HEK293T (cell line): ENCODE results near the gene OGFOD2.
"Not testable (repeated sequence)": the region's sequence is repeated elsewhere in the genome, so short reads cannot be mapped to it uniquely, and the experiment has no call there.

Experiments used
- CTCF ChIA-PET: fragments of 350-600 bp; formaldehyde crosslinking; extraction: SDS; loops from one replicate; lab custom pipeline; 2021; ENCODE audit warnings: antibody characterized with exemption, inconsistent platforms; lab: Yijun Ruan, JAX
- POLR2A ChIA-PET: fragments of 350-600 bp; formaldehyde crosslinking; extraction: SDS; loops from one replicate; lab custom pipeline; 2020; ENCODE audit warnings: antibody characterized with exemption, inconsistent platforms; lab: Yijun Ruan, JAX
- DNase-seq: peaks from one replicate; pipeline ENCODE4 v3.0.0; 2012; ENCODE audit warnings: mixed read lengths; ENCODE audit errors: extremely low spot score
- ARNT ChIP-seq: fragments of 450-650 bp; IDR thresholded peaks from 2 replicates; pipeline ENCODE4 v1.6.1; 2017; ENCODE audit warnings: mild to moderate bottlenecking
- BHLHE40 ChIP-seq: fragments of 450-650 bp; IDR thresholded peaks from 2 replicates; pipeline ENCODE4 v1.6.1; 2016; ENCODE audit warnings: mild to moderate bottlenecking, moderate library complexity, borderline replicate concordance
- CTBP1 ChIP-seq: fragments of 450-650 bp; IDR thresholded peaks from 2 replicates; pipeline ENCODE4 v1.6.1; 2016; ENCODE audit warnings: borderline replicate concordance
- ELF4 ChIP-seq: fragments of 450-650 bp; IDR thresholded peaks from 2 replicates; pipeline ENCODE4 v1.6.1; 2017; ENCODE audit warnings: antibody characterized with exemption
- FOXA1 ChIP-seq: fragments of 450-650 bp; IDR thresholded peaks from 2 replicates; pipeline ENCODE4 v1.6.1; 2016; ENCODE audit warnings: mild to moderate bottlenecking
- FOXK2 ChIP-seq: fragments of 450-650 bp; IDR thresholded peaks from 2 replicates; pipeline ENCODE4 v1.6.1; 2016; ENCODE audit warnings: mild to moderate bottlenecking
- FOXM1 ChIP-seq: fragments of 450-650 bp; IDR thresholded peaks from 2 replicates; pipeline ENCODE4 v1.6.1; 2017; ENCODE audit warnings: mild to moderate bottlenecking, borderline replicate concordance
- HDGF ChIP-seq: fragments of 450-650 bp; IDR thresholded peaks from 2 replicates; pipeline ENCODE4 v1.6.1; 2017; ENCODE audit warnings: antibody characterized with exemption, borderline replicate concordance
- L3MBTL2 ChIP-seq: fragments of 450-650 bp; conservative IDR thresholded peaks from 2 replicates; pipeline ENCODE4 v1.6.1; 2016; ENCODE audit warnings: mild to moderate bottlenecking
- LEF1 ChIP-seq: fragments of 450-650 bp; IDR thresholded peaks from 2 replicates; pipeline ENCODE4 v1.6.1; 2017; ENCODE audit warnings: mild to moderate bottlenecking, borderline replicate concordance
- NFRKB ChIP-seq: fragments of 450-650 bp; IDR thresholded peaks from 2 replicates; pipeline ENCODE4 v1.6.1; 2016; ENCODE audit warnings: mild to moderate bottlenecking, moderate library complexity
- PKNOX1 ChIP-seq: fragments of 450-650 bp; IDR thresholded peaks from 2 replicates; pipeline ENCODE4 v1.6.1; 2016
- SP1 ChIP-seq: fragments of 450-650 bp; IDR thresholded peaks from 2 replicates; pipeline ENCODE4 v1.6.1; 2017
- SUZ12 ChIP-seq: fragments of 450-650 bp; IDR thresholded peaks from 2 replicates; pipeline ENCODE4 v1.6.1; 2016; ENCODE audit warnings: mild to moderate bottlenecking
- TARDBP ChIP-seq: fragments of 450-650 bp; IDR thresholded peaks from 2 replicates; pipeline ENCODE4 v1.6.1; 2016
- ZNF384 ChIP-seq: fragments of 450-650 bp; IDR thresholded peaks from 2 replicates; pipeline ENCODE4 v1.6.1; 2016

Gene OGFOD2

GRCh38 chr12:123013185-123014095 lies 38.4 kb downstream of the OGFOD2 start:
- CTCF ChIA-PET, result no interaction called here
- DNase-seq, result no peak
- TF ChIP-seq ELF4 (no peak), BHLHE40 (no peak), PKNOX1 (no peak), FOXA1 (no peak), SUZ12 (no peak), LEF1 (no peak), FOXM1 (no peak), TARDBP (no peak), HDGF (no peak), NFRKB (no peak)
- POLR2A ChIA-PET, result no interaction called here

- DNase-seq, POLR2A ChIA-PET, CTCF ChIA-PET: not testable (repeated sequence)
Observed at GRCh38 chr12:123014473-123014872, 39.4 kb downstream of the OGFOD2 start.

GRCh38 chr12:123017753-123018152 lies 42.7 kb downstream of the OGFOD2 start:
- ChIA-PET POLR2A (no interaction called here), CTCF (no interaction called here)
- TF ChIP-seq SUZ12 (no peak), HDGF (no peak), TARDBP (no peak), FOXM1 (no peak), PKNOX1 (no peak), L3MBTL2 (no peak), ZNF384 (no peak), NFRKB (no peak), FOXA1 (no peak), FOXK2 (no peak), BHLHE40 (no peak), LEF1 (no peak), ARNT (no peak), CTBP1 (no peak), ELF4 (no peak), SP1 (no peak)
- no peak for DNase-seq

- ChIA-PET CTCF (no interaction called here), POLR2A (no interaction called here)
- TF ChIP-seq BHLHE40 (no peak), ARNT (no peak), L3MBTL2 (no peak), TARDBP (no peak), ELF4 (no peak), SUZ12 (no peak), NFRKB (no peak), FOXA1 (no peak), PKNOX1 (no peak), FOXM1 (no peak), LEF1 (no peak)
Observed at GRCh38 chr12:123019841-123020138, 44.7 kb downstream of the OGFOD2 start.

GRCh38 chr12:123021688-123022604 lies 46.9 kb downstream of the OGFOD2 start:
- TF ChIP-seq ARNT (no peak), SUZ12 (no peak), ELF4 (no peak), HDGF (no peak), PKNOX1 (no peak), CTBP1 (no peak), ZNF384 (no peak), BHLHE40 (no peak), FOXM1 (no peak), LEF1 (no peak), TARDBP (no peak), NFRKB (no peak), FOXA1 (no peak), FOXK2 (no peak), SP1 (no peak), L3MBTL2 (no peak)
- CTCF ChIA-PET, result no interaction called here
- POLR2A ChIA-PET, result interaction anchor here (1.1 kb wide), 1 partner anchor 43 kb away, joined by 3 read pairs; no protein-coding TSS in a partner anchor
- no peak for DNase-seq

More at GRCh38 chr12:123019841-123020138, 44.7 kb downstream of the OGFOD2 start:
- DNase-seq, result no peak
